DMS 273 treated with DMSO at 0.1 percent for 48 hours (cell line): Measurements from ENCODE around the gene ANKRD13D.
"Not testable (repeated sequence)": the region's sequence is repeated elsewhere in the genome, so short reads cannot be mapped to it uniquely, and the experiment has no call there.

Source experiments
- DNase-seq: peaks from one replicate; lab custom pipeline; 2025; lab: John Stamatoyannopoulos, UW

ANKRD13D gene

GRCh38 chr11:67289226-67289650 is at the start of gene ANKRD13D:
ANKRD13D (plus strand) TSS chr11:67289303; CDS start chr11:67289461, 158 bp downstream.
- no peak for DNase-seq

GRCh38 chr11:67239783-67240575 is 49.1 kb upstream of the ANKRD13D start:
- peak; percentile 95 for DNase-seq

GRCh38 chr11:67240576-67241389 is 48.3 kb upstream of the ANKRD13D start:
- DNase-seq: peak; percentile 13

GRCh38 chr11:67242548-67242947 is 46.6 kb upstream of the ANKRD13D start:
- DNase-seq: no peak

- DNase-seq: no peak
These were observed 46.1 kb upstream of the ANKRD13D start for GRCh38 chr11:67243051-67243450.

DNA sequence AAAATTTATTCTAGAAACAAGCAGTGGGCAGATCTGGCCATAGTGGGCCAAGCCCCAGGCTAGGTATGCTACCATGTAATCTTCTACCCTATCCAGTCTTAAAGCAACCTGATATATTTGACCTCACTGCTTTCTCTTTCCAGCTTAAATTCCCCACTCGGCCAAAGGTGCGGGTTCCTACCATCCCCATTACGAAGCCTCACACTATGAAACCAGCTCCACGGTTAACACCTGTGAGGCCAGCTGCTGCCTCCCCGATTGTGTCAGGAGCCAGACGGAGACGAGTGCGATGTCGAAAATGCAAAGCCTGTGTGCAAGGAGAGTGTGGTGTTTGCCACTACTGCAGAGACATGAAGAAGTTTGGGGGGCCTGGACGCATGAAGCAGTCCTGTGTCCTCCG is 44.1 kb upstream of the ANKRD13D start:
- DNase-seq: no peak

DNA sequence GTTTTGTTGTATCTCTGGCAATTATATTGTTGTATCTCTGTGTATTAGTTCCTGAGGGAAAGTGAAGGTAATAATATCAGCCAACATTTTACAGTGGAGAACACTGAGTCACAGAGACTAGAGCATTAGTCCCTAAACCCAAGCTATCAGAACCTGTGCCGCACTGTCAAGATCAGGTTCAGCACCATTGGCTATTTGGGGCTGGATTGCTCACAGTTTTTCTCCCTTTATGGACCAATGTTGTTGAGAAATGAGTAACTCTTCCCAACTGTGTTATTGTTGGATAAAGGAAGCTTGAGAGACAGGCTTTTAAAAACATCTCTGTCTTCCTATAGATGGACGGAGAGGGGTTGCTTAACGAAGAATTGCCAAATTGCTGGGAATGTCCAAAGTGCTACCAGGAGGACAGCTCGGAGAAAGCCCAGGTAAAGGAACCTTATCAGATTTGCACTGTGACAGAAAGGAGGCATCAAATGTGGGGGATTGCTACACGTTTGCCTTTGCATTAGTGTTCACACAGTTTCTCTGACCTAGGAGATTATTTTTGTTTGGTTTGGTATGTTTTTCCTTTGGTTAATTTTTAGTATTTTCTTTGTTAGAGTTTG is 41.1 kb upstream of the ANKRD13D start:
- DNase-seq: no peak

DNA sequence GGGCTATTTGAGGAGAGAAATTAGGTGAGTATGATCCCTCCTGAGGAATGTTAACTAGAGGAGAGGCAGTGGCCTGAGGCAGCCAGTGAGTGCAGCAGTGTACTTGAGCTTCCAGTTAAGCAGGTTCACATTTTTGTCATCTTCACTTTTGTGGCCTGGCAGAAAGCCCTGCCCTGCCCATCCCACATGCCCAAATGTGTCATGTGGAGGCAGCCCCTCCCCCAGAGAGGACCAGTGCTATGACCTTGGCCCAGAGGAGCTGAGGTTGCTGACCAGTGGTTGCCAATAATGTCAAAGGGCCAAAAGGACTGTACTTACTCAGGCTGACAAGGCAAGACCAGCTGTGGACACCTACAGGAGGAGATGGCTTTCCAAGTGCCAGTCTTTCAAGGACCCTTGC is 40.5 kb upstream of the ANKRD13D start:
- DNase-seq: no peak

GRCh38 chr11:67250059-67251043 is 38.8 kb upstream of the ANKRD13D start:
- DNase-seq: no peak

- DNase-seq: no peak
These were observed 37.3 kb upstream of the ANKRD13D start for GRCh38 chr11:67251841-67252240.

GRCh38 chr11:67252831-67253239 is 36.3 kb upstream of the ANKRD13D start:
- no peak for DNase-seq

GRCh38 chr11:67253872-67254624 is 35.1 kb upstream of the ANKRD13D start:
- DNase-seq: no peak

DNA sequence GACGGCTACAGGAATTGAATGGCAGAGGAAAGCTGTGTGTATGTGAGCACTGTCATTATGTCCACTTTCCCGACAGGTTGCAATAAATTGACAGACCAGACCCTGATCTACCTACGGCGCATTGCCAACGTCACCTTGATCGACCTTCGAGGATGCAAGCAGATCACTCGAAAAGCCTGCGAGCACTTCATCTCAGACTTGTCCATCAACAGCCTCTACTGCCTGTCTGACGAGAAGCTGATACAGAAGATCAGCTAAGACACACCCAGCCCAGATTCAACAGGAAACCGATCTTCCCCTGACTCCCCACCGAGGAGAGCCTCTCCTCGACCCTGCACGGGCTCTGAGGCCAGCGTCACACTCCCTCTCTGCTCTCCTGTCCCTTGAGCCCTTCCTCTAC is 34.3 kb upstream of the ANKRD13D start:
- no peak for DNase-seq

DNA sequence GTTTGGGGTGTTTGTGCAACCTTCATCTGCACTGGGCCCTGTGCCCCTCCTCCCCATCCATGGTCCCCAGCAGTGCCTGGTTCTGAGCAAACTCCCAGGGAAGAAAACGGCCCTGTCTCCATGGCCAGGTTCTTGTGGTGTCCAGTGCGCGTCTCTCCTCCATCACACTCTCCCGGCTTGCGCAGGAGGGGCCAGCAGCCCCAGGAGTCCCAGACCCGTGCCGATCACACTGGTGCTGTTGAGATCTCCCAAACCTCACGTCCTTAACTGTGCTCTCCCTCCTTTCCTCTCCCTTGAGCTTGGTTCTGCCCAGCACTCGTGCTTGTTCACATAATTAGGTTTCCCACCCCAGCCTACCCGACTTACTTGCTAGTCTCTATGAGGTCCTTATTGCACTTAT is 33.8 kb upstream of the ANKRD13D start:
- DNase-seq: no peak

GRCh38 chr11:67255864-67256263 is 33.2 kb upstream of the ANKRD13D start:
- no peak for DNase-seq

DNA sequence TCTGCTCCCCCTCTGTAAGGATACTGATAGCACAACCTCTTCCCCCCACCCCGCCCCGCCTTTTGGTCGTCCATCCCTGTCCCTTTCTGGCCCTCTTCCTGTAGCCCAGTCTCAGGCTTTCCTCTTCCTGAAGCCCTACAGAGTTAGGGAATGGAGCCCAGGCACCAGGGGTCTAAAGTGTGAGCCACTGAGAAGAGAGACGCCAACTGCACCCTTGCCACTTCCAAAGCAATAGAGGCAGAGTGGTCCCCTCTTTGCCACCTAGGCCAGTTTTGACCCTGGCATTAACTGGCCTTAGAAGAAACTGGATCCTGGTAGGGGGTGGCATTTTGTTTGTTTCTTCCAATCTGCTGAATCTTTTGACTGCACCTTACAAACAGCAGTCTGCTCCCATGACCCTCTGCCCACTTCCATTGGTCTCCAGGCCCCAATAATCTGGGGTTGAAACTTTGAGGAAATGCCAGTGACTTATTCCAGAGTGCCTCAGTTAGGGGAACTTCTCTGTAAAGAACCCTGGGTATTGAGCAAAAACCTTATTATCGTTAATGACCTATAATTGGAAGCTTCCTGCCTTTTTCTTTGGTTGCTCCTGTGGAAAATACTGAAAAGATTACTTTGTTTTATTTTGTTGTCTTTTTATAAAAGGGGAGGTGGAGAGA is 32.5 kb upstream of the ANKRD13D start:
- DNase-seq: no peak

DNA sequence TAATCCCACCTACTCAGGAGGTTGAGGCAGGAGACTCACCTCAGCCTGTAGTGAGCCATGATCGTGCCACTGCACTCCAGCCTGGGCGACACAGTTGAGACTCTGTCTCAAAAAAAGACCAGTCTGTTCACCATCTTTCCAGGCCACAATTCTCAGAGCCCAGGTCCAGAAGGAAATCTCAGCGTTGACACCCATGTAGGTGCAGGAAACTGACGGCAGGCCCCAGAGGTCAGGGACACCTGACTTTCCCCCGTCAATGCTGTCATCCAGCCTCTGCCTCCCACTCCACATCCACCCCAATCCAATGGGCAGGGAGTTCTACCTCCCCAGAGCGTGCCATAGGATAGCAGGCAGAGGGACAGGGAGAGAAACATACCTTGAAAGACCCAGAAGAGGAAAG is 28.7 kb upstream of the ANKRD13D start:
- no peak for DNase-seq

GRCh38 chr11:67260885-67261639 is 28.0 kb upstream of the ANKRD13D start:
- not testable (repeated sequence) for DNase-seq

DNA sequence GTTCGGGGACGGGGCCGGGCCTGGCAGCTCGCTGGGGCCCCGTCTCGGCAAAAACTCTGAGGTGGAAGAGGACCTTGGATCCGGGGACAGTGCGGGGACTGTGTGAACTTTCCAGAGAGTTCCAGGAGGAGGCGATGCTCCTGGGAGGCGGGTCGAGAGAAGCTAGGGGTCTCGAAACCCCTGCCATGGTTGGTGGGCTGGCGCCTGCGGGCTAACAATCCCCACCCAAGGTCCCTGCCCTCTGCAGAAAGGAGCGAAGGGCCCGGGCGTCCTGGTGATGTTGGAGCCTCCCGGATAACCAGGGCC is 27.5 kb upstream of the ANKRD13D start:
- no peak for DNase-seq
